Fibroblast of skin of left biceps (primary cell): ENCODE measurements around the gene PGLYRP1.

Source experiments
- DNase-seq, 2 experiments: peaks; one replicate each; pipeline ENCODE4 v3.0.0-alpha.2; 2013; ENCODE audit warnings: low read depth in 2 of 2

PGLYRP1 gene

DNA sequence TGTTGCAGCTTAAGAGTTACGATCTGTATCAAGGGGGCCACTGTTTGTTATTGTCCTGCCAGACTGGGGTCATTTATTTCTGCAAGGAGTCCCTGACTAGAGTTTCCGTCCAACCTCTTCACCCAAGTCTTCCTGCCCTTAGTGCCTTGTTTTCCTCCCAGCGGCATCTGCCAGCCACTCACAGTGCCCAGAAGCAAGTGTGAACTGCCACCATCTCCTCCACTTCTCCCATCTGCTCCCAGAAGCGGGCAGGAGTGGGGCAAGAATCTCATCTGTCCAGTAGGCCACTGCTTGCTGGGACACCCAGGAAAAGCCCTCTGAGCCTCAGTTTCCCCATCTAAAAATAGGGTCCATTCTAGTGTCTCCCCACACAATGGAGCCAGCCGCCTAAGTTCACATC lies 53.2 kb downstream of the PGLYRP1 start:
- DNase-seq = no peak
